H7 (cell line): ENCODE data around the gene MT4. TPM values are rescaled to one million over a fixed set of nuclear protein-coding genes. Genes with fewer than 3 reads are reported as not detected.
A peak's percentile ranks its signal among the peaks of the same experiment; 100 is the strongest.

Experiments
- DNase-seq: peaks from one replicate; pipeline ENCODE4 v3.0.0; 2012
- H3K27me3 ChIP-seq: 2 replicates; pipeline ENCODE4 v1.6.0; 2011; ENCODE audit warnings: mild to moderate bottlenecking, low read length; ENCODE audit not compliant: control insufficient read depth, insufficient read depth
- H3K36me3 ChIP-seq: replicated peaks from 2 replicates; pipeline ENCODE4 v1.5.1; 2011; ENCODE audit warnings: low read length; ENCODE audit not compliant: control insufficient read depth, insufficient read depth
- H3K4me3 ChIP-seq: 2 replicates; pipeline ENCODE4 v1.5.1; 2011; ENCODE audit warnings: low read depth, mild to moderate bottlenecking, control low read depth, low read length, moderate library complexity; ENCODE audit not compliant: insufficient read depth
- total RNA-seq: library from RNA; depleted of rRNA; stranded (reverse); fragments of >200 nt; shearing (Covaris generic); gene quantifications from 2 replicates; pipeline ENCODE4 v1.2.3, GENCODE V29; 2014

The MT4 gene
- total RNA-seq, 1 experiment from 2014 or later: not detected

GRCh38 chr16:56605475-56605874, 40.6 kb downstream of the MT4 start:
- peaks cover 27% of the 10 kb centered on the region for H3K27me3 ChIP-seq
- no peaks in the 10 kb centered on the region for H3K36me3 ChIP-seq
- no peak overlapping the region for H3K4me3 ChIP-seq
- no peak for DNase-seq

DNA sequence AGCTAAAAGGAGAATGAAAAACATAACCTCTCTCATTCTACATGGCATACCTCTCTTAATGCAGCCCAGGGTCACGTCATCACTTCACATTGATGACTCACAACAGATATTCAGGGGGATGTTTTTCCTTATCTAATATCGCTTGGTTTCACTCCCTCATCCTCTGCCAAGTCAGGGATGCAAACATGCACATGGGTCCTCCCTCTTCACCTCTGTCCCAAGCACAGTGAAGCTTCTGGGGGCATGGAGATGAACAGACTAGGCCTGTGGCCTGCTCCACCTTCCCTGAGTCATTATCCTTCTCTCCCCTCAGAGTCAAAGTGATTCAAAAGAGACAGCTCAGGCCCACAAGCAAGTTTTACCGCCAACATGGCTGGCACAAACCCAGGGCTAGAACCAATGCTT, 41.2 kb downstream of the MT4 start:
- H3K36me3 ChIP-seq: no peaks in the 10 kb centered on the region
- no peak for DNase-seq
- H3K27me3 ChIP-seq: peaks cover 32% of the 10 kb centered on the region

GRCh38 chr16:56606476-56607108, 41.7 kb downstream of the MT4 start:
- no peak overlapping the region for H3K4me3 ChIP-seq
- H3K36me3 ChIP-seq: no peaks in the 10 kb centered on the region
- DNase-seq: no peak
- H3K27me3 ChIP-seq: peaks cover 36% of the 10 kb centered on the region

More for the DNA sequence above, 41.2 kb downstream of the MT4 start:
- no peak overlapping the region for H3K4me3 ChIP-seq

DNA sequence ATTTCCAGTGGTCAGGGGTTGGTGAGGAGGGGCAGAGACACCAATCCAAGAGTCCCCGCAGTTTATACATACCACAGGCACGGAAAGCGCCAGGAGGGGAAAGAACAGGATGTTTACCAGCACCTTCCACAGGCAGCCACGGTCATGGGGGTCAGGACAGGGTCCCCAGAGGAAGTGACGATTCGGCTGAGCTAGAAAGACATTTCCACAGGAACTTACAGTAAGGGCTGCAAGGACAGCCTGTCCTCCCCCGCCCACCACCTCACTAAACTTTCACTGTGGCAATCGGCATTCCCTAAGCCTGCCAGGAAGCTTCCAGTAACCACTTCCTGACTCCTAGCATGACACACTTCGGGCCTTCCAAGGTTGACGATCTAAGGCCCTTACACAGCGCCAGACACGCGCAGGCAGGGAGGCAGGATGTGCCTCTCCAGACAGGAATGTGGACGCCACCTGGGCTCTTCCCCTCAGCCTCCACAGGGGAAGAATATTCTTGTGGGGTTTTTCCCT, 42.3 kb downstream of the MT4 start:
- H3K36me3 ChIP-seq: no peaks in the 10 kb centered on the region
- H3K4me3 ChIP-seq: no peak overlapping the region
- no peak for DNase-seq
- peaks cover 36% of the 10 kb centered on the region for H3K27me3 ChIP-seq

DNA sequence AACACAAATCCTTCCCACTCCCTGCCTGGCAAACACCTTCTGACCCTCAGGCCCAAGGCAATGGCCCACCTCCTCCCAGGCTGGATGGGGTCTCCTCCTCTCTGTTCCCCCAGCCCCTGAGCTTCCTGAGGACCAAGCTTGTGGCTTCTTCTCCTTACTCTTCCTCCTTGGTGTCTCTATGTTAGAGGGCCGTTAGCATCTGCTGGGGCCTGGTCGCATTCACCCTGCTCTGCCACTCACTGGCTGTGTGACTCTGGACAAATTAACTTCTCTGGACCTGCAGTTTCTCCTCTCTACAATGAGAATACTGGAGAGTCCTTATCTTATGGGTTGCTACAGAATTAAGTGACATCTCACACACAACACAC, 42.8 kb downstream of the MT4 start:
- DNase-seq: no peak
- H3K27me3 ChIP-seq: peaks cover 36% of the 10 kb centered on the region
- H3K36me3 ChIP-seq: no peaks in the 10 kb centered on the region
- H3K4me3 ChIP-seq: no peak overlapping the region

- H3K4me3 ChIP-seq: peak within 1 kb of the TSS; percentile 38
- no peaks in the 10 kb centered on the region for H3K36me3 ChIP-seq
- peaks cover 36% of the 10 kb centered on the region for H3K27me3 ChIP-seq
- DNase-seq: peak; percentile 94
These were observed 43.4 kb downstream of the MT4 start, which contains the start of gene MT2A for GRCh38 chr16:56608043-56608875. Gene MT2A (plus strand): TSS chr16:56608584. CDS start chr16:56608656, 72 bp downstream.

DNA sequence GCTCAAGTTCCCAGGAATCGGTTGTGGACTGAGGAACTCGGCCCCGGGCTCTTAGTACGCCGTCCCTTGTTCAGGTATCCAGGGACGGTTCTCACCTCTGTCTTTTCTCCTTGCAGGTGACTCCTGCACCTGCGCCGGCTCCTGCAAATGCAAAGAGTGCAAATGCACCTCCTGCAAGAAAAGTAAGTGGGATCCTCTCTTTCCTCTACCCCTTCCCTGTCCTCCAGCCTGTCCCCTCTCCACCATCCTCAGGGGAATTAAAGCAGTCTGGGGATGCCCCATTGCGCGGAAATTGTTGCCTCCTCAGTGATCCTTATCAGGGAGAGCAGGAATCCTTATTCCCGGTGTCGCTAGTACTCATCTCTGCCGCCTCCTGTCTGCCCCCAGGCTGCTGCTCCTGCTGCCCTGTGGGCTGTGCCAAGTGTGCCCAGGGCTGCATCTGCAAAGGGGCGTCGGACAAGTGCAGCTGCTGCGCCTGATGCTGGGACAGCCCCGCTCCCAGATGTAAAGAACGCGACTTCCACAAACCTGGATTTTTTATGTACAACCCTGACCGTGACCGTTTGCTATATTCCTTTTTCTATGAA, 44.1 kb downstream of the MT4 start:
- H3K4me3 ChIP-seq: peak overlapping the region; percentile 38
- H3K36me3 ChIP-seq: no peaks in the 10 kb centered on the region
- no peak for DNase-seq
- peaks cover 36% of the 10 kb centered on the region for H3K27me3 ChIP-seq

- peak; percentile 59 for DNase-seq
- H3K36me3 ChIP-seq: no peaks in the 10 kb centered on the region
- no peak overlapping the region; the same call in 1 of the 2 replicates for H3K4me3 ChIP-seq
- peaks cover 38% of the 10 kb centered on the region for H3K27me3 ChIP-seq
These were observed 44.6 kb downstream of the MT4 start for GRCh38 chr16:56609463-56609921.

GRCh38 chr16:56610017-56610608, 45.2 kb downstream of the MT4 start:
- Histone ChIP-seq H3K4me3 (no peak overlapping the region), H3K27me3 (peaks cover 43% of the 10 kb centered on the region), H3K36me3 (no peaks in the 10 kb centered on the region)
- no peak for DNase-seq

DNA sequence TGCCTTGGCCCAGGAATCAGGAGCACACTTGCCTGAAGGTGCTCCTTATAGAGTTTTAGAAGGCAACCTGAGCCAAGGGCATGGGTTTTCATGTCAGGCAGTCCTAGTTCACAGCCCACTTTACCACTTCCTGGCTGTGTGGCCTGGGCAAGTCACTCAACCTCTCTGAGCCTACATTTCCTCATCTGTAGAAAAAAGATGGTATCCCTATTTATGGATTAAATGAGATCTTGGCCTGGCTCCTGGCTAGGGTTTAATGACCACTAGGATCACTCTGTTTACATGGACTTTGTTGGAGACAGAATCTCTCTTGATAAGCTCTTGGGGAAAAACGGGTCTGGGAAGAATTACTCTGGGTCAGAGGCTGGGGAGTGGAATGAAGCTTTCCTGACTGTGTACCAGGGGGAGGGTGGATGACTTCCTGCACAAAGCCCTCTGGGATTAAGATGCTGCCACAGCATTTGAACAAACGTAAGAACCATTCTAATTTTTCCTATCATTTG, 45.8 kb downstream of the MT4 start:
- no peaks in the 10 kb centered on the region for H3K36me3 ChIP-seq
- DNase-seq: no peak
- H3K4me3 ChIP-seq: no peak overlapping the region
- H3K27me3 ChIP-seq: peaks cover 44% of the 10 kb centered on the region

DNA sequence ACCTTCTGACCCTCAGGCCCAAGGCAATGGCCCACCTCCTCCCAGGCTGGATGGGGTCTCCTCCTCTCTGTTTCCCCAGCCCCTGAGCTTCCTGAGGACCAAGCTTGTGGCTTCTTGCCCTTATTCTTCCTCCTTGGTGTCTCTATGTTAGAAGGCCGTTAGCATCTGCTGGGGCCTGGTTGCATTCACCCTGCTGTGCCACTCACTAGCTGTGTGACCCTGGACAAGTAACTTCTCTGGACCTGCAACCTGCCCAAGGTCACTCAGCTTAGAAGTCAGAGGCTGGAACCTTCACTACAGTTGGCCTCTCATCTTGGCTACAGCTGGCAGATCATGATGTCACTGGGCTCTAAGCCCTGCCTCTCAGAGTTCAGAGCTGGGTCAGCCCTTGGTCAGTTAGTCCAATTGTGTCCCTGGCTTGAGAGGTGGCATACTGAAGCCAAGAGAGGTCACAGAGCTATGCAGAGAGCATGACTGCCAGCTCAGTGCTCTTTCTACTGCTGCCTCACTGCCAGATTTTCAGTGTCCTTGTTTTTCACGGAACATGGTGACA, 46.5 kb downstream of the MT4 start:
- Histone ChIP-seq H3K4me3 (no peak overlapping the region), H3K36me3 (no peaks in the 10 kb centered on the region), H3K27me3 (peaks cover 49% of the 10 kb centered on the region)
- no peak for DNase-seq

- Histone ChIP-seq H3K36me3 (no peaks in the 10 kb centered on the region), H3K27me3 (peaks cover 63% of the 10 kb centered on the region), H3K4me3 (no peak overlapping the region)
- no peak for DNase-seq
These were observed 48.8 kb downstream of the MT4 start for GRCh38 chr16:56613706-56614105.

DNA sequence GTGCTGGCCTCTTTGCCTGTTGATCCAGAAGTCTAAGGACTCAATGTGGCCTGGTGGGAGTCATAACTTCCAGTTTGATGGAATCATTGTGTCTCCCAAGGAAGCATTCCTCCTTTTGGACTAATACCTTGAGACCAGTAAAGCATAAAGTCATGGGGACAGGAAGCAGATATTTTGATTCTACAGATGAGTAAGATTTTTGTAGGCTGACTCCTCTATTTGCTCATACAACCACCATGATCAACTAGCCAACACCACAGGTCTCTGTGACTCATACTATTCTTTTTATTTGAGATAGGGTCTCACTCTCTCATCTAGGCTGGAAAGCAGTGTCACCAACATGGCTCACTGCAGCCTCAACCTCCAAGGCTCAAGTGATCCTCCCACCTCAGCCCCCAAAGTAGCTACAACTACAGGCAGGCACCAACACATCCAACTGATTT, 49.7 kb downstream of the MT4 start:
- Histone ChIP-seq H3K36me3 (no peaks in the 10 kb centered on the region), H3K27me3 (peaks cover 63% of the 10 kb centered on the region), H3K4me3 (no peak overlapping the region)
- DNase-seq: no peak

GRCh38 chr16:56615353-56615752, 50.5 kb downstream of the MT4 start:
- no peaks in the 10 kb centered on the region for H3K36me3 ChIP-seq
- no peak for DNase-seq
- peaks cover 60% of the 10 kb centered on the region for H3K27me3 ChIP-seq
- H3K4me3 ChIP-seq: no peak overlapping the region
